Activated naive CD4-positive, alpha-beta T cell treated with anti-CD3 and anti-CD28 coated beads, Interleukin-2, amount 10 ng/mL, durations not matched to agents 7 days and 5 days (primary cell): ENCODE data around the gene NCBP2L.
A peak's percentile ranks its signal among the peaks of the same experiment; 100 is the strongest.

Experiments
- CTCF ChIA-PET: fragments of 350-600 bp; sonication (Branson Sonifier 250); formaldehyde crosslinking; loops from one replicate; lab custom pipeline; 2021; ENCODE audit warnings: antibody characterized with exemption; lab: Charles Lee
- DNase-seq: peaks from one replicate; pipeline ENCODE4 v3.0.0-alpha.2; 2020
- H3K27ac Mint-ChIP-seq: one replicate; pipeline ENCODE4 v1.8.0; 2021; ENCODE audit warnings: mild to moderate bottlenecking, moderate library complexity, mixed read lengths
- H3K27me3 Mint-ChIP-seq: one replicate; pipeline ENCODE4 v1.8.0; 2021; ENCODE audit warnings: mild to moderate bottlenecking, mixed read lengths
- H3K36me3 Mint-ChIP-seq: one replicate; pipeline ENCODE4 v1.8.0; 2021; ENCODE audit warnings: mixed read lengths
- H3K4me1 Mint-ChIP-seq: one replicate; pipeline ENCODE4 v1.8.0; 2021; ENCODE audit warnings: mixed read lengths
- H3K4me3 Mint-ChIP-seq: one replicate; pipeline ENCODE4 v1.8.0; 2021; ENCODE audit warnings: mild to moderate bottlenecking, moderate library complexity, mixed read lengths
- H3K9me3 Mint-ChIP-seq: one replicate; pipeline ENCODE4 v1.8.0; 2021; ENCODE audit warnings: mixed read lengths

NCBP2L gene

GRCh38 chrX:107764845-107765608, 12.5 kb upstream of the NCBP2L start:
- no peak overlapping the region for H3K27ac Mint-ChIP-seq
- DNase-seq = no peak
- no peak overlapping the region for H3K4me3 Mint-ChIP-seq
- H3K27me3 Mint-ChIP-seq = no peaks in the 10 kb centered on the region
- CTCF ChIA-PET = interaction anchor here (2.1 kb wide), 1 partner anchor 92 kb away, joined by 5 read pairs; no protein-coding TSS in a partner anchor
- no peaks in the 10 kb centered on the region for H3K9me3 Mint-ChIP-seq
- H3K36me3 Mint-ChIP-seq = no peaks in the 10 kb centered on the region
- no peaks in the 10 kb centered on the region for H3K4me1 Mint-ChIP-seq

DNA sequence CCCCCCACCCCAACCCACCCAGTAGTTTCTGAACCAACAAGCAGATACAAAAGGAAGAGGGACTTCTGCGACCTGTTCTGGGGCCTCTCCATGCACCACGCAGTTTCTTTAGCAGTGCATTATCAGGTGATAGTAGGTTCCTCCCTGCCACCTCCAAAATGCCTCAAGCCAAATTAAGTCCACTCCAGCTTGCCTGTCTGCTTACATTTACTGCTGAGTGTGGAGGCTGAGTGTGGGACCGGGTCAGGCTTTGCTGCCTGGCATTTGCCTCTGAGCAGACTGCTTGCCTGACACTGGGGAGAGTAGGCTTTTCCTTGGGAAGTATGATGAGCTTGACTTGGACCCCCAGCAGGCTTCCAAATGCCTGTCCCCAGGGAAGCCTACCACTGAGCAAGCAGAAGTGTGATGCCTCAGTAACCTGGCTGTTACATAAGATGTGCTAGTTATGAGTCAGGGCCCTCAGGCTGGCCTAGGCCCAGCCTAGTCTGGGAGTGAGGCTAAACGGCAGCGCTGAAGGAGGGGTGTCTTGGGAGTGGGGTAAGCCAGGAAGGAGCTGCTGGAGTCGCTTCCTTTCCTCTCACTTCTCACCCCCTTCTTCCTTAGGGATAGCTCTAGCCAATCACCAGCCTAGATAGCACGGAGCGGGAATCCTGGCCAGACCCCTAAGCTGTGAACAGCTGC, 10.9 kb upstream of the NCBP2L start:
- CTCF ChIA-PET = interaction anchor here (1.2 to 2.1 kb wide), 2 partner anchors 9 to 94 kb away, joined by 4 to 5 read pairs; partner anchors contain the start of gene TSC22D3
- no peak for DNase-seq
- Mint-ChIP-seq H3K27me3 (no peaks in the 10 kb centered on the region), H3K9me3 (no peaks in the 10 kb centered on the region), H3K4me1 (no peaks in the 10 kb centered on the region), H3K4me3 (no peak overlapping the region), H3K27ac (no peak overlapping the region), H3K36me3 (no peaks in the 10 kb centered on the region)

DNA sequence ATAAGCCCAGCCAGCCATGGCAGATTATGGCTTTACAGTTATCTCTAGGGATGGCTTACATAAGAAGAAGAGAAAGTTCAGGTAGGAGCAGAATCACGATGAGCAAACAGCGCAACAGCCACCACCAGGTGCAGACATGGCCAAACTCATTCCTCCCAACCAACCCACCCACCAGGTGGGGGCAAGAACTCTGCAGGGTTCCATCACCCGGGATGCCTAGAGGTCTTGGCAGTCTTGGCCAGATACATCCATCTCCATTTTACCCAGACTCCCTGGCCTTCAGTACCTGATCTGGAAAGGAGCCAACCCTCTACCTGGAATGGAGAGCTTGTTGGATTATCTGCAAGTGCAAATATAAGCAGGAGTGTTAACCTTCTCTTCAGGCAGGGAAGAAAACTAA, 9.5 kb upstream of the NCBP2L start:
- Mint-ChIP-seq H3K27ac (no peak overlapping the region), H3K4me1 (no peaks in the 10 kb centered on the region), H3K4me3 (no peak overlapping the region), H3K36me3 (no peaks in the 10 kb centered on the region), H3K9me3 (no peaks in the 10 kb centered on the region), H3K27me3 (no peaks in the 10 kb centered on the region)
- CTCF ChIA-PET = interaction anchor here (0.9 kb wide), 1 partner anchor 9 kb away, joined by 3 read pairs; the partner anchor contains the start of gene NCBP2L
- DNase-seq = no peak

- CTCF ChIA-PET = interaction anchor here (1.0 to 1.5 kb wide), 2 partner anchors 108 to 110 kb away, joined by 3 to 4 read pairs; no protein-coding TSS in a partner anchor
- DNase-seq = no peak
- Mint-ChIP-seq H3K4me3 (no peak overlapping the region), H3K4me1 (no peaks in the 10 kb centered on the region), H3K9me3 (no peaks in the 10 kb centered on the region), H3K27me3 (peaks cover 9% of the 10 kb centered on the region), H3K27ac (no peak overlapping the region), H3K36me3 (no peaks in the 10 kb centered on the region)
Observed at GRCh38 chrX:107769581-107770317, 7.8 kb upstream of the NCBP2L start.

GRCh38 chrX:107773206-107773605, 4.3 kb upstream of the NCBP2L start:
- Mint-ChIP-seq H3K27me3 (peaks cover 35% of the 10 kb centered on the region), H3K4me3 (no peak overlapping the region), H3K27ac (no peak overlapping the region), H3K36me3 (no peaks in the 10 kb centered on the region), H3K4me1 (peaks cover 11% of the 10 kb centered on the region), H3K9me3 (no peaks in the 10 kb centered on the region)
- CTCF ChIA-PET = interaction anchor here (1.3 to 1.8 kb wide), 2 partner anchors 100 to 114 kb away, joined by 5 to 8 read pairs; no protein-coding TSS in a partner anchor
- no peak for DNase-seq

- Mint-ChIP-seq H3K4me1 (peaks cover 11% of the 10 kb centered on the region), H3K9me3 (no peaks in the 10 kb centered on the region), H3K27ac (no peak overlapping the region), H3K36me3 (no peaks in the 10 kb centered on the region), H3K27me3 (peaks cover 35% of the 10 kb centered on the region), H3K4me3 (no peak overlapping the region)
- DNase-seq = no peak
- CTCF ChIA-PET = interaction anchor here (5.7 to 7.1 kb wide), 2 partner anchors 102 to 116 kb away, joined by 77 to 134 read pairs; no protein-coding TSS in a partner anchor
Observed at GRCh38 chrX:107773906-107774435, 3.6 kb upstream of the NCBP2L start.

DNA sequence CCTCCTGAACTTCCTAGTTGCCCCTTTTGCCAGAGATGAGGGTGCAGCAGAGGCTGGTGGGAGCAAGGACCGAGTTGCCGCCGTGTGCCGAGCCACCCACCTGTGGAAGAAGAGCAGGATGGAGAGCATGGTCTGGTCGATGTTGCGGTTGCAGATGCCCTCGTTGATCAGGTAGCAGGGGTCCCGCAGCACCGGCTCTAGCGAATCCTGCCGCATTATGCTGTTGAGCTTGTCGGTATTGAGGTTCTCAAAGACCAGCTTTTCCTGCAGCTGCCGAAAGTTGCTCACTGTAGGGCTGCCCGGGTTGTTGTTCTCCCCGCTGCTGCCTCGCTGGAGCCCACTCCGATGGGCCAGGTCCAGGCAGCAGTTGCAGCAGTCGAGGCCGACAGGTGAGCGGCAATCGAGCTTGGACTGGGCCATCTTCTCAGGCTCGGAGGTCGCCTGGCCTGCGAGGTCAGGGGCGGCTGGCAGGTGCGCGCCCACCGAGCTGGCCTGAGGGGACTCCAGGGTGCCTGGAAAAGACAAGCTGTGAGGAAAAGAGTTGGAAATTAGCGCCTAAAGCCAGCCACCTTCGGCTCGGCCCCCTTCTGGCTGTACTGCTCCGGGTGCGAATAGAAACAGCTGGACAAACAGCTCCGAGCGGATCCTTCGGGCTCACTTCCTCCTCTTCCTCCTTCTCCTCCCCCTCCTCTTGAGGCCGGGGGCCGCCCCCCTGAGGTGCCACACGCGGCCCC, 2.4 kb upstream of the NCBP2L start:
- Mint-ChIP-seq H3K27ac (no peak overlapping the region), H3K27me3 (peaks cover 35% of the 10 kb centered on the region), H3K4me1 (peaks cover 11% of the 10 kb centered on the region), H3K36me3 (no peaks in the 10 kb centered on the region), H3K4me3 (peak overlapping the region; percentile 81), H3K9me3 (no peaks in the 10 kb centered on the region)
- CTCF ChIA-PET = interaction anchor here (1.0 to 7.1 kb wide), 8 partner anchors 8 to 237 kb away, joined by 4 to 134 read pairs (median 8); no protein-coding TSS in a partner anchor
- no peak for DNase-seq

DNA sequence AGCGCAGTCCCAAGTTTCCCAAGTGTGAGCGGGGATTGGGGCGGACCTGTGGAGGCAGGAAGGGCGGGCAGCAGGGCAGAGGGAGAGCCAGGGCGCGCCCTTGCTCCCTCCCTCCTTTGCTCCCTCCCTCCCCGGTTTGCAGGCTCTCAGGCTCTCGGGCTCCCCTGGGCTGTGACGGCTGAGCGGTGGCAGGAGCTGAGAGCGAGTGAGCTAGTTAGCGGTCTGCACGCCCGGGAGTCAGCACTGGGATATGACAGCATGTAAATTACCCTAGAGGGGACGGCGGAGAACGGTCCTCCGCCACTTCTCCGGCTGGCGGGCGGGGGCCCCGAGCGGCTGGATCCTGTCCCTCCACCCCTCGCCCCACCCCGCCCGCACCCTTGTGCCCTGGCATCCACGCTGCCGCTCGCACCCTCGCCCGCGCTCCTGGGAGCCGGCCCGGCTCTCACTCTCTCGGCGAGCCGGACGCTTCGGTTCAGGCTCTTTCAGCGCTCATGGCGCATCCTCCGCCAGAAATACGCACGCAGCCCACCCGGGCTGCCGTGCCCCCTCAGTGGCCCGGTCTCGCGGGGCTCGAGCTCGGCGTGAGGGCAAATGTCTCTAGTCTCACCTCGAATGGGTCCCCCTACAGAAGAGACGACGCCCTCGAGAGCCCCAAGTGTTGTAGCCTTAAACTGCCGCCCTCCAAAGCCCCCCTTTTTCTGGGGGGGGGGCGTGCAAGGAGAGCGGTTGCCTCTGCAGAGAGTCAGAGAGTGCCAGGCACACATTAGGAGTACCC, 1.6 kb upstream of the NCBP2L start, which contains the start of gene TSC22D3:
Gene TSC22D3 (minus strand): TSS at position 54 of the 778 bp plus-strand sequence. CDS start 368 bp downstream, outside the sequence.
- Mint-ChIP-seq H3K36me3 (no peaks in the 10 kb centered on the region), H3K27me3 (peaks cover 35% of the 10 kb centered on the region), H3K4me1 (peaks cover 11% of the 10 kb centered on the region), H3K27ac (no peak within 1 kb of the TSS), H3K9me3 (no peaks in the 10 kb centered on the region), H3K4me3 (peak within 1 kb of the TSS; percentile 81)
- CTCF ChIA-PET = interaction anchor here (0.7 to 7.1 kb wide), 10 partner anchors 9 to 147 kb away, joined by 3 to 134 read pairs (median 8); partner anchors contain the start of gene PRPS1
- peak; percentile 71 for DNase-seq

DNA sequence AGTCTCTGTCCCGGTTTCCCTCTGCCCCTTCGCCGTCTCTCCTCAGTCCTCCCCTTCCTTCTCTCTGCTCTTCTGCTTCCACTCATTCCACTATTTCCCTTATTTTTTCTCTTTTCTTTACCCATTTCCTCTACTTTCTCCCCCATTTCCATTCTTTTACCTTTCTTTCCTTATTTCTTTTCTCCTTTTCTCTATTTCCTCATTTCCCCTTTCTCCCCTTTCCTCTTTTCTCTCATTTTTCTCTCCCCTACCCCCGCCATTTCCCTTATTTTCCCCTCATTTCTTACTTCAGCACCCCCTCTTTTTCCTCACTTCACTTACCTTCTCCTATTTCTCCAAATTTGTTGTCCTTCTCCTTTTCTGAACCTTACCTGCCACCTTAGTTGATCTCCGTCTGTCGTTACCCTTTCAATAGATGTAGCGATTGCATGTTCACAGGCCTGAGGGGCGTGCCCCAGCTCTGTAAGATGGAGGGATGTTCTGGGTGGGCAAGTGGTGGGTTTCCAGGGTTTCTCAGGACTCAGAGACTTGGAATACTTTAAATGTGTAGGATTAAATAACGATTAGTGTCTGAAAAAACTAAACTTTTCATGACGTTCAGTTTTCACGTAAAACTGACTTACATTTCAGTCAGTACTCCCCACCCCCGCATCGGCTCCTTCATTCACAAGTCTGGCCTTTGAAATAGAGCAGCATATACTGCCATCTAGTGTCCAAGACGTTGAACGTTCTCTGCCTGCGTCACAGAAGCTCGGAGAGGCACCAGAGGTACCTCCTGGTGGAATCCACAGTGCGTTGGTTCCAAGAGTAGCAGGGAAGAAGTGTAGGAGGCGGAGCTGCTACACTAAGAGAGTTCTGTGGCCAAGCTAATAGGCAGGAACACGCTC, 641 bp upstream of the NCBP2L start:
- DNase-seq = peak; percentile 81
- H3K36me3 Mint-ChIP-seq = no peaks in the 10 kb centered on the region
- H3K4me3 Mint-ChIP-seq = peak overlapping the region; percentile 81
- CTCF ChIA-PET = interaction anchor here (0.7 to 7.1 kb wide), 17 partner anchors 9 to 234 kb away, joined by 3 to 134 read pairs (median 6); partner anchors contain the start of gene PRPS1
- H3K4me1 Mint-ChIP-seq = peaks cover 11% of the 10 kb centered on the region
- H3K27me3 Mint-ChIP-seq = peaks cover 35% of the 10 kb centered on the region
- no peak overlapping the region for H3K27ac Mint-ChIP-seq
- no peaks in the 10 kb centered on the region for H3K9me3 Mint-ChIP-seq

- Mint-ChIP-seq H3K4me3 (no peak overlapping the region), H3K4me1 (peaks cover 11% of the 10 kb centered on the region), H3K27me3 (peaks cover 26% of the 10 kb centered on the region), H3K36me3 (no peaks in the 10 kb centered on the region), H3K9me3 (no peaks in the 10 kb centered on the region), H3K27ac (no peak overlapping the region)
- CTCF ChIA-PET = interaction anchor here (1.1 to 7.1 kb wide), 2 partner anchors 111 to 123 kb away, joined by 3 to 134 read pairs; no protein-coding TSS in a partner anchor
- DNase-seq = no peak
Observed at GRCh38 chrX:107780525-107780924, 3.0 kb downstream of the NCBP2L start.

GRCh38 chrX:107787827-107788226, 10.3 kb downstream of the NCBP2L start:
- CTCF ChIA-PET = interaction anchor here (1.2 kb wide), 1 partner anchor 11 kb away, joined by 3 read pairs; the partner anchor contains the start of gene NCBP2L
- no peak for DNase-seq
- H3K4me3 Mint-ChIP-seq = no peak overlapping the region
- H3K36me3 Mint-ChIP-seq = no peaks in the 10 kb centered on the region
- peaks cover 10% of the 10 kb centered on the region for H3K27me3 Mint-ChIP-seq
- H3K9me3 Mint-ChIP-seq = no peaks in the 10 kb centered on the region
- no peak overlapping the region for H3K27ac Mint-ChIP-seq
- H3K4me1 Mint-ChIP-seq = no peaks in the 10 kb centered on the region
